Stimulated activated CD8-positive, alpha-beta memory T cell treated with anti-CD3 and anti-CD28 coated beads, Interleukin-2, amount 100 ng/mL, for 1 hour (primary cell): ENCODE measurements around the gene ANKRD34C.

Experiments used
- DNase-seq, 2 donors: peaks; one replicate each; pipeline ENCODE4 v3.0.0-alpha.2; 2020; ENCODE audit warnings: low read depth in 2 of 2

The ANKRD34C gene

GRCh38 chr15:79282371-79283251, at the start of gene ANKRD34C:
TSS of gene ANKRD34C (plus strand) at chr15:79282722. CDS start at chr15:79293285, 10,563 bp downstream.
- no peak for DNase-seq

DNA sequence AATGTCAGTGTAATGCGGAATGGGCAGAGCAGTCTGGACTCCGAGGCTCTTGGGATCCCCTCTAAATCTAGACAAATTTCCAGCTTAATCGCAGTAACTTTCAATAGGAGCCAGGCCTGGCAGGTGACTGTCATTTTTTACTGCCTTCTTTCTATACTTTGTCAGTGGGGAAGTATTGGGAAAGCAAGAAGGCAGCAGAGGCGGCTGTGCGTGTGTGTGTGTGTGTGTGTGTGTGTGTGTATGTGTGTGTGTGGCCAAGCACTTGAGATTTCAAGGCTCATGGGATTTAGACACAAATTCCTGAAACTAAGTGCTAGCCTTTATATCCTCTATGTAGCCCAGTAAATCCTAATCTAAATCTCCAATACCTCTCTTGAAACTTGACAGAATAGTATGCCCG, 49.3 kb upstream of the ANKRD34C start:
- DNase-seq, result no peak

DNA sequence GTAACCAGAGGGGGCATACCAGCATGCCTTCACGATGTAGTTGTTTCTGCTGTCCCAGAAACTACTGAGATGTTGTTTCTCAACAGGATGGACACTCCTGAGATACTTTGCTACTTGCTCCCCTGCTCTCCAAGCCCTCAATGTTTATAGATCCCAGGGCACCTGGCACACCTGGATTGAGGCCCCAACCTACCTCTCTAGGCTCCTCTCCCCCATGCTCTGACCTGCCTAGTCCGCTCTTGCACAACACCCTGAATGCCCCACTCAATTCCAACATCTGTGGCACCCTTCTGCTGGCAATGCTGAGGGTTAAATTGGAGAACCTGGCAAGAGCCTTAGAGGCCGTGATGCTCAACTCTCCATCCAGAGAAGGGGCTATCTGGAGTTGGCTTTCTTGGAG, 42.5 kb upstream of the ANKRD34C start:
- no peak for DNase-seq

DNA sequence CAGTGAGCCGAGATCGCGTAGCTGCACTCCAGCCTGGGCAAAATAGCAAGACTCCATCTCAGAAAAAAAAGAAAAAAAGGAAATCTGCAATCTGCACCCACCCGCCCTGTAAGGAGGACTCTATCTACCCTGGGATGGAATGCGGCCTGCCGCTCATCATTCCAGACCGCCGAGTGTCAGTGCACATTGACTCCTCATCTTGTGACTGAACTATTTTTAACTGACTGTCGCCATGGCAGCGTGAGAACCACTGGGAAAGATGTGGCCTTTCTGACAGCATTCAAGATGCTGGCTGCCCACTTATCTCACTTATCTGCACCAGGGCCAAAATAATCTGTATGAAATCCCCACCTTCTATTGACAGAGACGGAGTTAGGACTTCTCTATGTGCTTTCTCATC, 38.8 kb upstream of the ANKRD34C start:
- no peak for DNase-seq

DNA sequence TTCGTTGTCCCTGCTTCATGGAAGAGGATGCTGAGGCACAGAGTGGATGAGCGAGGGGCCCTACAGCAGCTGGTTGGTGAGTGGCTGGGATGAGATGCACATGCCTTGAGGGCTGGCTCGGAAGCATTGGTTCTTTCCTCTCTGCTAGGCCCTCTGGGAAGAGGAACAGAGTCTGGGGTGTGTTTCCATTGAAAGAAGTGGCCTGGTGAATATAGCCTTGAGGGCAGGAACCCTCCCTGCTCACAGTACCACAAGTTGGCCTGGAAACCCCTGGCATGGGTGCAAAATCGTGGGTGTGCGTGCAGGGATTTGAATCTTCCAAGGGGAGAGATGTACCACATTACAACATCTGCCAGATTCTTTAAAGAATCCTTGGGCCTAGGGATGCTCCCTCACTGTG, 37.6 kb upstream of the ANKRD34C start:
- no peak for DNase-seq

DNA sequence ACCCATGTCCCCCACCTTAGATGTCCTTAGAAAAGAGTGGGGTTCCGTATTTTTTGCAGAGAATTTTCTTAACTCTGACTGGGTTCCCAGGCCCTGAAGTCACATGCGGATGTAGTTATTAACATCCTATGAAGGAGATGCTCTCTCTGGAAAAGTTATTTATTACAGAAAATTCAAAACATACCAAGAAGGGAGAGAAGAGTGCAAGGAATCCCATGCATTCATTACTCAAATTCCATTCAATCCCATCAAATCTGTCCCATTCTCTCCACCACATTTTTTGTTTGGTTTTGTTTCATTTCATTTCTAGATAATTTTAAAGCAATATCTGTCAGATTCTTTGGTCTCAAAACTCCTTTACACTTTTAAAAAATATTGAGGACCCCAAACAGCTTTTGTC, 34.3 kb upstream of the ANKRD34C start:
- no peak for DNase-seq

- no peak for DNase-seq
Observed at GRCh38 chr15:79257454-79257853, 25.1 kb upstream of the ANKRD34C start.

- DNase-seq, result no peak
Observed at GRCh38 chr15:79261836-79262235, 20.7 kb upstream of the ANKRD34C start.

DNA sequence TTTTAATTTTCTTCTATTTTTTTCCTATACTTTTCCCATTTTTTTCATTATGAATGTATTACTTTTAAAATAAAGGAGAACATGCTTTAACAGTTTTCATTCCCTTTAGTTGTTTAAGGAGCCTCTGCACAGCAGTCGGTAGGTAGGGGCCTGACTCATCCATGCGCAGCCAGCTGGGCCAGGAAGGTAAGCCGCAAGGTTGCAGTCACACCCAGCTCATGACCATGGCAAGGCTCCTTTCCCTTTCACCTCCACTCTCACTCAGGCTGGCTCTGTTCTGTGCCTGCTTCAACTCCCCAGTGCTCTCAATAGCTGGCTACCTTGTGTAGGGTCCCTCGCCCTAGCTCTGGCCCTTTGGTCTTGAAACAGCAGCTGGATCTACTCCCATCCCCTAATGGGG, 17.4 kb upstream of the ANKRD34C start:
- no peak for DNase-seq

DNA sequence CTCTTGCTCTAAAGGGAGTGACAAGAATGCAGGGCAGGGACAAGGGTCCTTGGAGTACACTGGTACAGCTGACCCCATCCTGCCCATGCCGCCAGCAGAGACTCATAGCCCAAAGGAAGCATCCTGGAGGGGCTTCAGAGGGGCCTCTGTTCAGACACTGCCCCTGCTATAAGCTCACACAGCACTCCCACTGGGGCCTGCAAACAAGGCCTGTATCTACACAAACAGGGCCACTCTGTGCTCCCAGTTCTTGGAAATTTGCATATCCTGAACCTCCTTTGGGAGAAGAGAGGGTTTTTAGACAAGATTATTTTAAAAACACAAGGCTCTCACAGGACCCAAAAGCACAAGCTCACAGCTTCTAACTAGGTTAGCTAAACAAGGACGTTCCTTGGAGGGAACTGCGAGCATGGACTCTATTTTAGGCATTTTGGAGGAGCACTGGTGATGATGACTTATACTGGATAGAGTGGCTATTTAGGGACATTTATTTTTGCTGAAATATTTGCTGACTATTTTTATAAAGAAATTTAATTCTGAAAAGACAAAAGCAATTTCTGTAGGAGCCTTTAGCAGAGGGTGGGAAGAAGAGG, 16.4 kb upstream of the ANKRD34C start:
- no peak for DNase-seq

- DNase-seq, result no peak
Observed at GRCh38 chr15:79283252-79284048, 928 bp downstream of the ANKRD34C start.

- no peak for DNase-seq
Observed at GRCh38 chr15:79290642-79291275, 8.2 kb downstream of the ANKRD34C start.

GRCh38 chr15:79292011-79292410, 9.5 kb downstream of the ANKRD34C start:
- no peak for DNase-seq

- DNase-seq, result no peak
Observed at GRCh38 chr15:79294075-79294474, 11.6 kb downstream of the ANKRD34C start.

- DNase-seq, result no peak
Observed at GRCh38 chr15:79296583-79296982, 14.1 kb downstream of the ANKRD34C start.

DNA sequence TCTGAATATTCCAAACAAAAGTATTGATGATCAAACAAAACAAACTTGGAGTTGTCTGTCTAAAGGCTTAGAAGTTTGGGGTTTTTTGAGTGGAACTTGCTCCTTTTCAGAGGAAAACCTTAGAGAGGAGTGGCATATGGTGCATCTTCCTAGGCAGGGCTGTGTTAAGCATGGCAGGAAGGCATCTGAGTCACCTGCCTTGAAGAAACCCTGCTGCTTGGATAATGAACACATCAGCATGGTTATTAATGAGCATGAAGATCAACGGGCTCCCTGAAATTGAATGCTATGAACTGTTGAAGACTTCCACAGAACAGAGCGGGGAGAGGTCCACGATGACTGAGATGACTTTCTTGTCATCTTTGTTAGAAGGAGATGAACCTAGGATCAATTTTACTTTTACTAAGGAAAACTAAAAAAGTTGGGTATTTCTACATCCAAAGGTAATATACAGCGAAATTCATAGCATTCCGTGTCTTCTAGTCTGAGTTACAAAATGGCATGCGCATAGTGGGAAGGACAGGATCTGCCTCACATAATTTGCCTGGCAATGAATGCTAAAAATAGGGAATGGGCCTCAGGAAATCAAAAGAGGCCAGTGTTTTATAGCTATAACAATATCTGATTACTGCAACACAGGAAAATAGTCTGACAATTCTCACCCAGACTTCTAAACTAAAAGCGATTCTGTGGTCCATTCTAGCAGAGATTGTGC, 16.8 kb downstream of the ANKRD34C start:
- no peak for DNase-seq

- DNase-seq, result no peak
Observed at GRCh38 chr15:79299841-79300235, 17.3 kb downstream of the ANKRD34C start.

- no peak for DNase-seq
Observed at GRCh38 chr15:79307251-79307650, 24.7 kb downstream of the ANKRD34C start.

DNA sequence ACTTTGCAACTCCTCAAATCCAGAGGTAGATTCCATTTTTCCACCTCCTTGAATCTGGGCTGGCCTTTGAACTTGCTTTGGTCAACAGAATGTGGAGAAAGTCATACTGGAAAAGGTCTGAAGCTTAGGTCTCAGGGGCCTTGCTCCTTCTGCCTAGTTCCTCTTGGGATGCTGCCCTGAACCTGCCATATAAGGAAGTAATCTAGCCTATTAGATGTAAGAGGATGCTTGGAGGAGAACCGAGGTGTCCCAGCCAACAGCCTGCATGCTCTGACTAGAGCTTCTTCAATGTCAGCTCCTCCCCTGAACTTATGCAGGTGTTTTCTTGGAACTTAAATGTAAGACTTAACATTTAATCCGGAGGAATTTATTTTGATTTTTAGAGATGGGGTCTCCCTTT, 26.4 kb downstream of the ANKRD34C start:
- no peak for DNase-seq

- DNase-seq, result no peak
Observed at GRCh38 chr15:79310612-79310984, 28.1 kb downstream of the ANKRD34C start.
